Measurements from ENCODE around the gene LRRC1. TPM values are rescaled to one million over a fixed set of nuclear protein-coding genes. Genes with fewer than 3 reads are reported as not detected.

LRRC1 gene
- total and polyA plus RNA-seq, 9 donors, result 4.3 to 20.6 (median 8.9) TPM

- H3K27ac ChIP-seq, result no peak overlapping the region
- H3K4me1 ChIP-seq (ENCODE audit: insufficient read depth), result no peaks in the 10 kb centered on the region
- no peak overlapping the region for H3K4me3 ChIP-seq
- WGBS, 3 donors, result 77 to 79% (median 78%) methylated on average over 2 of the region's 2 CpGs
- no peaks in the 10 kb centered on the region for H3K36me3 ChIP-seq
- DNase-seq, result no peak
- TF ChIP-seq POLR2A (IDR thresholded peaks at IDR 0.05) (no peak), EP300 (IDR thresholded peaks at IDR 0.05) (no peak), CTCF (IDR thresholded peaks at IDR 0.05) (no peak)
- intact Hi-C loops (cut with DNase I), result no loop called here
- H3K27me3 ChIP-seq, result no peaks in the 10 kb centered on the region
- no peaks in the 10 kb centered on the region for H3K9me3 ChIP-seq
These were observed 167.8 kb downstream of the LRRC1 start for GRCh38 chr6:53962646-53963045.

- Histone ChIP-seq H3K27me3 (no peaks in the 10 kb centered on the region), H3K27ac (no peak overlapping the region), H3K36me3 (no peaks in the 10 kb centered on the region), H3K4me3 (no peak overlapping the region), H3K4me1 (ENCODE audit: insufficient read depth) (no peaks in the 10 kb centered on the region), H3K9me3 (no peaks in the 10 kb centered on the region)
- 62 to 74% (median 72%) methylated on average over 2 of the region's 2 CpGs for WGBS, 3 donors
- TF ChIP-seq EP300 (IDR thresholded peaks at IDR 0.05), result no peak
- no peak for TF ChIP-seq POLR2A (IDR thresholded peaks at IDR 0.05)
- DNase-seq, result no peak
- intact Hi-C loops (cut with DNase I), result no loop called here
These were observed 172.6 kb downstream of the LRRC1 start for GRCh38 chr6:53967415-53967814.

Other genes starting within 250 kb of the LRRC1 start
- 10 to 100 TPM; 17.8 to 42.8 (median 29.4) TPM for gene GCLC, start 249.9 kb upstream of the LRRC1 start, total RNA-seq
- 10 to 100 TPM in 1 of 2 donors, 1 to 10 TPM in 1; 9.0 to 50.4 TPM for gene GCLC, start 249.9 kb upstream of the LRRC1 start, polyA plus RNA-seq
- 1 to 10 TPM in 1 of 7 donors, under 1 TPM in 6; 0.12 to 2.0 (median 0.76) TPM for gene KLHL31, start 129.2 kb upstream of the LRRC1 start, total RNA-seq
- gene KLHL31, start 129.2 kb upstream of the LRRC1 start, polyA plus RNA-seq, result under 1 TPM; 0.08 to 0.27 TPM